D721Med (cell line): ENCODE measurements around the gene SAMSN1.

Experiments used
- DNase-seq: peaks from one replicate; pipeline ENCODE4 v3.0.0; 2011; ENCODE audit warnings: low spot score; ENCODE audit not compliant: insufficient read length
- FAIRE-seq: peaks from 2 replicates; lab custom pipeline; 2011; peaks lifted over from hg19 to GRCh38; lab: Jason Lieb, UNC
- CTCF ChIP-seq: IDR thresholded peaks from 2 replicates; pipeline ENCODE4 v1.5.1; 2012; ENCODE audit warnings: mild to moderate bottlenecking, control low read depth; ENCODE audit not compliant: insufficient read depth; ENCODE audit errors: missing control alignments

SAMSN1 gene

GRCh38 chr21:14542638-14543037 lies 3.5 kb downstream of the SAMSN1 start:
- TF ChIP-seq CTCF = no peak
- no peak for FAIRE-seq
- DNase-seq = no peak

DNA sequence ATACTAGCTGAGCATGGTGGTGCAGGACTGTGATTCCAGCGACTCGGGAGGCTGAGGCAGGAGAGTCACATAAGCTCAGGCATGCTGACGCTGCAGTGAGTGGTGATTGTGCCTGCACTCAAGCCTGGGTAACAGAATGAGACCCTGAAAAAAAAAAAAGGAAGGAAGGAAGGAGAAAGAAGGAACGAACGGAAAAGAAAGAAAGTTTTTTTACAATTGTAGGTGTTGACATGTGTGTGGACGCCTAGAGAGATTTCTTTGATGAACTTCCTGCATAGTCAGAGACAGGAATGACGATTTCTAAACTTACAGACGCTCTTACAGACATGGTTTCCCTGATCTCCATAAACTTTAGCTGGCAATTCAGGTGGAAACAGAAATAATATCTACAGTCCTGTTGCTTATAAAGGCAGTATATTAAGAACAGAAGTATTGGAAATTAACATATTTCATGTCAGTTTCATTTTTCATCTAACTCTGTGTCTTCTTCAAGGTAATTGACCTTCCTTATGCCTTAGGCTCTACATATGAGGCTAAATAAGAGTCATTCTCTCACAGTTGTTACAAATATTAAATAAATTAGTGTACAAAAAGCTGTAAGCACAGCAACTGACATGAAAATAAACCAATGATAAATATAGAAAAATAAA lies 4.1 kb downstream of the SAMSN1 start:
- DNase-seq (no peak), FAIRE-seq (no peak)
- no peak for TF ChIP-seq CTCF

GRCh38 chr21:14538483-14538882 lies 7.6 kb downstream of the SAMSN1 start:
- no peak for FAIRE-seq
- no peak for DNase-seq
- TF ChIP-seq CTCF = no peak

DNA sequence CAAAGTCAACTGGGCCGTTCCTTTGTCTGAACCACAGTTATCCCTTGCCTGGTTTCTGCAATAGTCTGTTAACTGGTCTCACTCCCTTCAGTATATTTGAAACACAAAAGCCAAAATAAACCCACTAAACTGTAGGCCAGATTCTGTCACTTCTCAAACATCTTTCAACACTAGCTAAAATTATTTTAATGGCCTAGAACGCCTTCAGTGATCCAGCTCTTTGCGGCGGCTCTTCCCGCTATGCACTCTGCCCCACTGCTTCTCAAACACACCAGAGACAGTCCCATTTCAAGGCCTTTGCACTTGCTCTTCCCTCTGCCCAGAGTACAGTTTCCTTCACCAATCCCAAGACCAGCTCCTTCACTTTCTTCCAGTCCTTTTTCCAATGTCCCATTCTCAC lies 9.2 kb downstream of the SAMSN1 start:
- no peak for DNase-seq
- no peak for TF ChIP-seq CTCF
- FAIRE-seq = no peak

DNA sequence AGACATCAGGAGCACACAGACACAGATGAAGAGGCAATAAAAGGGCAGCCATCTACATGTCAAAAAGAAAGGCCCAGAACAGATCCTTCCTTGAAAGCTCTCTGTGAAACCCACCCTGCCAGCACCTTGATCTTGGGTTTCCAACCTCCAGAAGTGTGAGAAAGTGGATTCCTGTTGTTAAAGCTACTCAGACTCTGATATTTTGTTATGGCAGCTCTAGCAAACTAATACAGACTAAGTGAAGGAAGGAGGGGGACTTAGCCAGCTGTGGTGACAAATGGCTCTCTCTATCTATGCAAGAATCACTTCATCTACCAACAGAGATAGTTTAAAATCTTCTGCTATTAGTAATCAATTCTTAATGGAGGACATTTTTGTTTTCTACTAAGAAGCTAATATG lies 10.4 kb downstream of the SAMSN1 start:
- no peak for FAIRE-seq

GRCh38 chr21:14533499-14534428 lies 12.4 kb downstream of the SAMSN1 start:
- FAIRE-seq (no peak), DNase-seq (no peak)

More for the DNA sequence above, 10.4 kb downstream of the SAMSN1 start:
- no peak for DNase-seq
- no peak for TF ChIP-seq CTCF

More at GRCh38 chr21:14533499-14534428, 12.4 kb downstream of the SAMSN1 start:
- TF ChIP-seq CTCF = no peak
